SK-N-SH treated with all-trans-retinoic acid at 6 μM for 48 hours (cell line): Measurements from ENCODE around the gene EMX1.

ENCODE experiments used
- ATAC-seq: fragments of 200-7000 bp; cut with Tn5 transposase; 3 replicates; pipeline ENCODE4 v1.9.1; 2020; ENCODE audit warnings: mild to moderate bottlenecking, moderate library complexity
- ARNTL ChIP-seq: fragments of 450-650 bp; formaldehyde crosslinking; IDR thresholded peaks from 2 replicates; pipeline ENCODE4 v1.5.0; 2020; ENCODE audit warnings: low read depth, mild to moderate bottlenecking, moderate library complexity, borderline replicate concordance
- BACH2 ChIP-seq: fragments of 250-450 bp; sonication (Bioruptor Pico); IDR thresholded peaks from 2 replicates; pipeline ENCODE4 v1.9.0; 2021; ENCODE audit warnings: mild to moderate bottlenecking, borderline replicate concordance
- CREB5 ChIP-seq: fragments of 250-450 bp; sonication (Bioruptor Pico); IDR thresholded peaks from 2 replicates; pipeline ENCODE4 v1.5.1; 2020; ENCODE audit warnings: low read depth, mild to moderate bottlenecking, moderate library complexity
- CSDC2 ChIP-seq: fragments of 250-450 bp; sonication (Bioruptor Pico); IDR thresholded peaks from 2 replicates; pipeline ENCODE4 v1.5.0; 2020; ENCODE audit warnings: mild to moderate bottlenecking, moderate library complexity
- ESRRG ChIP-seq: fragments of 250-450 bp; sonication (Bioruptor Pico); IDR thresholded peaks from 2 replicates; pipeline ENCODE4 v1.6.1; 2021; ENCODE audit warnings: mild to moderate bottlenecking
- GLIS3 ChIP-seq: fragments of 250-450 bp; sonication (Bioruptor Pico); IDR thresholded peaks from 2 replicates; pipeline ENCODE4 v1.5.0; 2020; ENCODE audit warnings: mild to moderate bottlenecking, moderate library complexity
- ISL1 ChIP-seq: fragments of 250-450 bp; sonication (Bioruptor Pico); IDR thresholded peaks from 2 replicates; pipeline ENCODE4 v2.1.2; 2022; ENCODE audit warnings: mild to moderate bottlenecking, moderate library complexity
- OSR1 ChIP-seq: fragments of 250-450 bp; sonication (Bioruptor Pico); IDR thresholded peaks from 2 replicates; pipeline ENCODE4 v1.8.0; 2022; ENCODE audit warnings: moderate library complexity, mild to moderate bottlenecking, inconsistent platforms
- PATZ1 ChIP-seq: fragments of 250-450 bp; sonication (Bioruptor Pico); IDR thresholded peaks from 2 replicates; pipeline ENCODE4 v1.8.0; 2020; ENCODE audit warnings: mild to moderate bottlenecking, moderate library complexity, borderline replicate concordance
- PPARA ChIP-seq: fragments of 250-450 bp; sonication (Bioruptor Pico); IDR thresholded peaks from 2 replicates; pipeline ENCODE4 v1.5.0; 2020; ENCODE audit warnings: mild to moderate bottlenecking, borderline replicate concordance
- RARB ChIP-seq: fragments of 250-450 bp; sonication (Bioruptor Pico); IDR thresholded peaks from 2 replicates; pipeline ENCODE4 v1.8.0; 2021; ENCODE audit warnings: mild to moderate bottlenecking, moderate library complexity
- SNAI2 ChIP-seq: fragments of 250-450 bp; sonication (Bioruptor Pico); IDR thresholded peaks from 2 replicates; pipeline ENCODE4 v1.5.0; 2020; ENCODE audit warnings: mild to moderate bottlenecking, moderate library complexity
- TCF4 ChIP-seq: fragments of 250-450 bp; sonication (Bioruptor Pico); IDR thresholded peaks from 2 replicates; pipeline ENCODE4 v1.8.0; 2021; ENCODE audit warnings: mild to moderate bottlenecking, moderate library complexity, borderline replicate concordance
- TOX ChIP-seq: fragments of 250-450 bp; sonication (Bioruptor Pico); IDR thresholded peaks from 2 replicates; pipeline ENCODE4 v1.8.0; 2021; ENCODE audit warnings: mild to moderate bottlenecking, moderate library complexity, borderline replicate concordance
- ZC3H10 ChIP-seq: fragments of 250-450 bp; sonication (Bioruptor Pico); IDR thresholded peaks from 2 replicates; pipeline ENCODE4 v1.5.1; 2021; ENCODE audit warnings: mild to moderate bottlenecking, moderate library complexity
- ZFP3 ChIP-seq: fragments of 250-450 bp; sonication (Bioruptor Pico); IDR thresholded peaks from 2 replicates; pipeline ENCODE4 v1.5.0; 2020; ENCODE audit warnings: mild to moderate bottlenecking, moderate library complexity
- ZFP30 ChIP-seq: fragments of 450-650 bp; formaldehyde crosslinking; IDR thresholded peaks from 2 replicates; pipeline ENCODE4 v1.5.0; 2022; ENCODE audit warnings: mild to moderate bottlenecking, moderate library complexity
- ZNF565 ChIP-seq: fragments of 450-650 bp; formaldehyde crosslinking; conservative IDR thresholded peaks from 2 replicates; pipeline ENCODE4 v1.5.0; 2020; ENCODE audit warnings: low read depth, mild to moderate bottlenecking, moderate library complexity
- ZNF70 ChIP-seq: fragments of 450-650 bp; formaldehyde crosslinking; IDR thresholded peaks from 2 replicates; pipeline ENCODE4 v1.5.0; 2020; ENCODE audit warnings: mild to moderate bottlenecking, moderate library complexity
- ZNF8 ChIP-seq: fragments of 450-650 bp; formaldehyde crosslinking; IDR thresholded peaks from 2 replicates; pipeline ENCODE4 v1.5.0; 2020; ENCODE audit warnings: mild to moderate bottlenecking, moderate library complexity
- TF ChIP-seq, protein P1 (sequence below): fragments of 250-450 bp; sonication (Bioruptor Pico); IDR thresholded peaks from 2 replicates; pipeline ENCODE4 v1.8.0; 2021; ENCODE audit warnings: low read depth, mild to moderate bottlenecking, moderate library complexity, borderline replicate concordance

The EMX1 gene

DNA sequence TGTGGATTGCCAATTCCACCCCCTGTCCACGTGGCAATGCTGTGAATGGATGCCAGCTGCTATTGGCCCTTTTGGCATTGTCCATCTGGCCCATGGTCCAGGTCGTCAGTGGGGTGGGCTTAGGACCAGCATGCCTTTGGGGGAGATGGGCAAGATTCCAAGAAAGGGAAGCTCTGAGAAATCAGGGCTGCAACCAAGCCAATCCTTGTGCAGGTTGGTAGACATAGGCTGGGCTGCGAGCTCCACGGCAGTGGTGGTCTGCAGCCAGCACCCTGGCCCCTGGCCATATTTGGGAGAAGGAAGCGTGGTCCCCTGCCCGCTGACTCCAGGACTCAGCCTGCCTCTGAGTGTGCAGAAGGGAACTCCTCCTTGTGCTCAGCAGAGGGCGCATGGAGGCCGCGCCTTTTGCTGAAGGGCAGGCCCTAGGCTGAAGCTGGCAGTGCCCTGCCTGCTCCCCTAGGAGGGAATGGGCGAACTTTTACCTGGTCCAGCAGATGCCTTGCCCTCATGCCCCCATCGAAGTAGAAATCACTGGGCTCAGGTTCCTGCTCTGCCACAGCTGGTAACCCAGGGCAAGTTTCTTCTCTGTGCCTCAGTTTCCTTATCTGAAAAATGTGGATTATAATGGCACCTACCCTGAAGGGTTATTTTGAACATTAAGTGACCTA, 24.7 kb upstream of the EMX1 start:
- peak; percentile 93 for ATAC-seq
- TF ChIP-seq RARB (CRISPR knock-in tag), result no peak
- no peak for TF ChIP-seq ESRRG (CRISPR knock-in tag)
- TF ChIP-seq OSR1 (CRISPR knock-in tag), result no peak
- TF ChIP-seq SNAI2 (CRISPR knock-in tag), result no peak
- TF ChIP-seq ISL1 (CRISPR knock-in tag), result no peak
- no peak for TF ChIP-seq ZFP3 (CRISPR knock-in tag)
- no peak for TF ChIP-seq GLIS3 (CRISPR knock-in tag)
- no peak for TF ChIP-seq ZFP30 (CRISPR knock-in tag)
- TF ChIP-seq CSDC2 (CRISPR knock-in tag), result no peak
- TF ChIP-seq TCF4, result no peak
- no peak for TF ChIP-seq TOX (CRISPR knock-in tag)
- TF ChIP-seq ZNF565 (CRISPR knock-in tag), result no peak
- TF ChIP-seq, protein P1, sequence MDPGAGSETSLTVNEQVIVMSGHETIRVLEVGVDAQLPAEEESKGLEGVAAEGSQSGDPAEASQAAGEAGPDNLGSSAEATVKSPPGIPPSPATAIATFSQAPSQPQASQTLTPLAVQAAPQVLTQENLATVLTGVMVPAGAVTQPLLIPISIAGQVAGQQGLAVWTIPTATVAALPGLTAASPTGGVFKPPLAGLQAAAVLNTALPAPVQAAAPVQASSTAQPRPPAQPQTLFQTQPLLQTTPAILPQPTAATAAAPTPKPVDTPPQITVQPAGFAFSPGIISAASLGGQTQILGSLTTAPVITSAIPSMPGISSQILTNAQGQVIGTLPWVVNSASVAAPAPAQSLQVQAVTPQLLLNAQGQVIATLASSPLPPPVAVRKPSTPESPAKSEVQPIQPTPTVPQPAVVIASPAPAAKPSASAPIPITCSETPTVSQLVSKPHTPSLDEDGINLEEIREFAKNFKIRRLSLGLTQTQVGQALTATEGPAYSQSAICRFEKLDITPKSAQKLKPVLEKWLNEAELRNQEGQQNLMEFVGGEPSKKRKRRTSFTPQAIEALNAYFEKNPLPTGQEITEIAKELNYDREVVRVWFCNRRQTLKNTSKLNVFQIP (CRISPR knock-in tag), result no peak
- no peak for TF ChIP-seq ZC3H10 (CRISPR knock-in tag)

DNA sequence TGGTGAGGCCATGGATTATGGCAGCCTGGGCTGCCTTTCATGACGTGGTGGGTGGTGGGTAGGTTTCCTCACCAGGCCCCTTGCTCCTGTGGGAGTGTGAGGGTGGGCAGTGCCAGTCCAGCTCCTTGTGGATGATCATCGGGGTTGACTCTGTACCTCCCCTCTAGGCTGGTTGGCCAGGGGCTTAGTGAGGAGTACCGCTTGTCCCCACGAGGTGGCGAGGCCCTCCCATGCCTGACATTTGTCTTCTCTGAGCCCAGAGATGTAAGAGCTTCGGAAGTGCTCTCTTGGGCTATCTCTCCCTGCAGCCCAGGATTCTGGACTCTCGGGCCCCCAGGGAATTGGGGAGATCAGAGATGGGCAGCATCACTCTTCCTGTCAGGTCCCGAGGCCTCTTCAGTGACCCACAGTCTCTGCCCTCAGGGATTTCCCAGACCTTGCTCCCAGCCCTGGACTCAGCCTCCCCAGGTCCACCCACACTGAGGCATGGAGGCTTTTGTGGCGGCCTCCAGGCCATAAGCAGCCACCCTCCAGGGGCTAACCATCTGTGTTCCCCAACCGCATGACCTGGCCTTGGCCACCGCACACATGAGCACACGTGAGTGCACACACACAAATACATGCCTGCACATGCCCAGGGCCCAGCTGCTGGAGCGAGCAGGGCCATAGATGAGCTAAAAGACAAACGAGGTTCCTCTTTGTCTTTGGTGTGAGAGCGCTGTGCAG, 23.6 kb upstream of the EMX1 start:
- TF ChIP-seq GLIS3 (CRISPR knock-in tag), result no peak
- TF ChIP-seq ZNF565 (CRISPR knock-in tag), result no peak
- TF ChIP-seq ZNF70 (CRISPR knock-in tag), result no peak
- no peak for TF ChIP-seq PPARA (CRISPR knock-in tag)
- no peak for TF ChIP-seq ZC3H10 (CRISPR knock-in tag)
- no peak for TF ChIP-seq OSR1 (CRISPR knock-in tag)
- TF ChIP-seq PATZ1 (CRISPR knock-in tag), result no peak
- peak; percentile 92 for ATAC-seq

DNA sequence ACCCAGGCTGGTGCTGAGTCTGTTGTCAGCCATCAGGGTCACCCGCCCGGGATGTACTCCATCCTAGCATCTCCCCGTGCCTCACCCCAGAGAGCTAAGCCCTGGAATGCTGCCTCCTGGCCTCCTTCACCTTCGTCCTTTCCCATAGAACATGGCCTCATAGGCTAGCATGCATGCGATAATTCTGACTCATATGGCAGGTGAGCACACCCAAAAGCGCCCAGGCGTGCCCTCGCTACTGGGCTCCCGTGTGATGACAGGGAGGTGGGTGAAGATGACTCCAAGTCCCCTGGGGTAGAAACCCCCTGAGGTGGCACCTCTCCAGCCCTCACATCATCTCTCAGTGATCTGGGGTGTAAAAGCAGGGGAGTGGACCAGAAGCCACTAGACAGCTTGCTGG, 22.8 kb upstream of the EMX1 start:
- no peak for TF ChIP-seq TOX (CRISPR knock-in tag)
- no peak for TF ChIP-seq GLIS3 (CRISPR knock-in tag)
- no peak for TF ChIP-seq PATZ1 (CRISPR knock-in tag)
- no peak for TF ChIP-seq ISL1 (CRISPR knock-in tag)
- TF ChIP-seq, protein P1 (CRISPR knock-in tag), result no peak
- no peak for TF ChIP-seq CREB5 (CRISPR knock-in tag)
- no peak for TF ChIP-seq ZFP30 (CRISPR knock-in tag)
- no peak for TF ChIP-seq ZNF8 (CRISPR knock-in tag)
- TF ChIP-seq ZFP3 (CRISPR knock-in tag), result no peak
- no peak for TF ChIP-seq RARB (CRISPR knock-in tag)
- no peak for TF ChIP-seq ZNF565 (CRISPR knock-in tag)
- TF ChIP-seq ARNTL (CRISPR knock-in tag), result no peak
- TF ChIP-seq ESRRG (CRISPR knock-in tag), result no peak
- no peak for TF ChIP-seq OSR1 (CRISPR knock-in tag)
- TF ChIP-seq PPARA (CRISPR knock-in tag), result no peak
- no peak for TF ChIP-seq CSDC2 (CRISPR knock-in tag)
- no peak for TF ChIP-seq BACH2
- ATAC-seq, result no peak
